ENCODE data around the gene DUS3L. TPM values are rescaled to one million over a fixed set of nuclear protein-coding genes. Genes with fewer than 3 reads are reported as not detected.

Gene DUS3L, protein sequence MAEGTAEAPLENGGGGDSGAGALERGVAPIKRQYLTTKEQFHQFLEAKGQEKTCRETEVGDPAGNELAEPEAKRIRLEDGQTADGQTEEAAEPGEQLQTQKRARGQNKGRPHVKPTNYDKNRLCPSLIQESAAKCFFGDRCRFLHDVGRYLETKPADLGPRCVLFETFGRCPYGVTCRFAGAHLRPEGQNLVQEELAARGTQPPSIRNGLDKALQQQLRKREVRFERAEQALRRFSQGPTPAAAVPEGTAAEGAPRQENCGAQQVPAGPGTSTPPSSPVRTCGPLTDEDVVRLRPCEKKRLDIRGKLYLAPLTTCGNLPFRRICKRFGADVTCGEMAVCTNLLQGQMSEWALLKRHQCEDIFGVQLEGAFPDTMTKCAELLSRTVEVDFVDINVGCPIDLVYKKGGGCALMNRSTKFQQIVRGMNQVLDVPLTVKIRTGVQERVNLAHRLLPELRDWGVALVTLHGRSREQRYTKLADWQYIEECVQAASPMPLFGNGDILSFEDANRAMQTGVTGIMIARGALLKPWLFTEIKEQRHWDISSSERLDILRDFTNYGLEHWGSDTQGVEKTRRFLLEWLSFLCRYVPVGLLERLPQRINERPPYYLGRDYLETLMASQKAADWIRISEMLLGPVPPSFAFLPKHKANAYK
- total RNA-seq (2014; rRNA removed; shearing (Covaris generic)) = 35.6 and 52.5 TPM in 2 replicates

DNA sequence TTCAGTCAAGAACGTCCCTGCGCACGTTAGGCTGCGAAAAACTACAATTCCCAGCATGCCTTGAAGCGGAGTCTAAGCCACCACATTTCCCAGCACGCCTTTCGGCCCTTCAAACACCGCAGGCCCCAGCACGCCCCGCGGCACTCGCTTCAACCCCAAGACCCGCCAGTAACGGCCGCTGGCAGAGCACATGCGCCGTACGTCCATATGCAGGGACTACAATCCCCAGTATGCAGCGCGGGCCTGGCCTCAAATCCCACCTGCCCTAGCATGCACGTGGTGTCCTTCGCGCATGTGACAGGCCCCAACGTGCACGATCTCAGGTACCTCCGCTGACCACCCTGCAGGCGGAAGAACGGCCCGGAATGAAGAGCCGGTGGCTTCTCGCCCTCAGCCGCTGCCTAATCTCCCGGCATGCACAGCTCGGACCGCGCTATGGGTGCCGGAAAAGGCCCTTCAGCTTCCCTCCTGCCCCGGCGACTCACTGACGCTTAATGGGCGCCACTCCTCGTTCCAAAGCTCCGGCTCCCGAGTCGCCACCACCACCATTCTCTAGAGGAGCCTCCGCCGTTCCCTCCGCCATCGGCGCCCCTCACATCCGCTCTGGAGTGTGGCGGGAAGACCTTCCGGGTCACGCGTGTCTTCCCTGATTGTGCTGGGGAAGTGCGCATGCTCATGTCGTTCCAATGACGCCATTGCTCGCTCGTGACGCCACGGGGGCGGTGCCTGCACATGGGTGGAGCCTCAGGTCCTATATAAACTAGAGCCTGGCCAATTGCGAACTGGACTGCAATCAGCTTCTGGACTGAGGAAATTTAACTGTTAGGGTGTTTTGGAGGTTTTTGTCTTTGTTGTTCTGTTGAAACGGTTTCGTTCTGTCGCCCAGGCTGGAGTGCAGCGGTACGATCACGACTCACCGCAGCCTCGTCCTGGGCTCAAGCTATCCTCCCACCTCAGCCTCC lies at the start of gene DUS3L:
TSS of gene DUS3L (minus strand) at position 605 of the 962 bp plus-strand sequence. CDS start at position 583, 22 bp downstream.
- peak within 1 kb of the TSS; percentile 87 for H3K27ac ChIP-seq
- H3K4me1 ChIP-seq (replicated peaks) = peaks cover 5% of the 10 kb centered on the region
- no peaks in the 10 kb centered on the region for H3K9me3 ChIP-seq (replicated peaks)
- peak within 1 kb of the TSS; percentile 62 for H3K4me3 ChIP-seq
- peak; percentile 96 to 98 for DNase-seq (ENCODE audit: low read depth in 1 of 2, low spot score in 2 of 2)
- H3K27me3 ChIP-seq (replicated peaks) = no peaks in the 10 kb centered on the region
- peaks cover 43% of the 10 kb centered on the region for H3K36me3 ChIP-seq

DNA sequence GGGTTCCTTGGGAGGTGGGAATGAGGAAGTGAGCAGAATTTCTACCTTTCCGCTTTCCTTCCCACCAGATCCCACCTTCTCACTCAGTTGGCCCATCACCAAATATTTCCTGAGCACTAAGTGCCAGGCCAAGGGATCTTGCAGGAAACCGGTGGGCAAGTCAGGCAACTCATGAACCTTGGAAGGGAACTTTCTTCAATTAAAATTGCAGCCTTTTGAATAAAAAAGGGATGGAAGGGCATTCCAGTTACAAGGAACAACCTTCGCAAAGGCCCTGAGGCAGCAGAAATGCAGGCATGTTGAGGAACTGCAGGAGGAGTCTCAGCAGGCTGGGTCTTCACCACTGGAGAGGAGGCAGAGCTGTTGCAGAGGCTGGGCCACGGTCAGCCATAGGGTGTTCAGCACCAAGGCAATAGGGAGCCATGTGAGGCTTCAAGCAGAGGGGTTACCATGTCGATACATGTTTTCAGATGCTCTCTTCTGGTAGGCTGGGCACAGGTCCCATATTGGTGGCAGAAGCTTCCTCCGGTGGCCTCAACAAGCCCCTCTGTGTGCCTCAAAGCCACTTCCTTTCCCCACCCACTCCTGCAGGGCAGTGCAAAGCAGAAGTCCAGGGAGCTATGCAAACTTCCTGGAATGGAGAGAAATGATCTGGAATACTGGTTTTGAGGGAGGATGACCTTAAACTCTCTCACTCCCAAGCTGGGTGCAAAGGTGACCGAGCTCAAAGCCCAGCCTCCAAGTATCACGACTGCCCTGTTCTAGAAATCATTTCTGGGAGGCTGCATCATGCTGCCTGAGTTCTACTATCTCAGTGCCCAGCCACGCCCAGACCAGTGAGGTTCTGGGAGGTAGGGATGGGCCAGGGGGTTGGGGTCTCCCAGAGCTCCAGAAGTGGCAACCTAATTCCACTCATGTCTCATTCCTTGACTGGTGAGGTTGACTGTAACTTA lies 48.4 kb upstream of the DUS3L start, which contains the start of gene FUT6:
TSS of gene FUT6 (minus strand) at position 638 of the 953 bp plus-strand sequence. CDS start 7,135 bp downstream, outside the sequence.
- H3K27ac ChIP-seq = no peak within 1 kb of the TSS
- H3K9me3 ChIP-seq (replicated peaks) = no peaks in the 10 kb centered on the region
- H3K4me3 ChIP-seq = no peak within 1 kb of the TSS
- no peaks in the 10 kb centered on the region for H3K4me1 ChIP-seq (replicated peaks)
- no peaks in the 10 kb centered on the region for H3K36me3 ChIP-seq
- no peak for DNase-seq (ENCODE audit: low read depth in 1 of 2, low spot score in 2 of 2)
- no peaks in the 10 kb centered on the region for H3K27me3 ChIP-seq (replicated peaks)

DNA sequence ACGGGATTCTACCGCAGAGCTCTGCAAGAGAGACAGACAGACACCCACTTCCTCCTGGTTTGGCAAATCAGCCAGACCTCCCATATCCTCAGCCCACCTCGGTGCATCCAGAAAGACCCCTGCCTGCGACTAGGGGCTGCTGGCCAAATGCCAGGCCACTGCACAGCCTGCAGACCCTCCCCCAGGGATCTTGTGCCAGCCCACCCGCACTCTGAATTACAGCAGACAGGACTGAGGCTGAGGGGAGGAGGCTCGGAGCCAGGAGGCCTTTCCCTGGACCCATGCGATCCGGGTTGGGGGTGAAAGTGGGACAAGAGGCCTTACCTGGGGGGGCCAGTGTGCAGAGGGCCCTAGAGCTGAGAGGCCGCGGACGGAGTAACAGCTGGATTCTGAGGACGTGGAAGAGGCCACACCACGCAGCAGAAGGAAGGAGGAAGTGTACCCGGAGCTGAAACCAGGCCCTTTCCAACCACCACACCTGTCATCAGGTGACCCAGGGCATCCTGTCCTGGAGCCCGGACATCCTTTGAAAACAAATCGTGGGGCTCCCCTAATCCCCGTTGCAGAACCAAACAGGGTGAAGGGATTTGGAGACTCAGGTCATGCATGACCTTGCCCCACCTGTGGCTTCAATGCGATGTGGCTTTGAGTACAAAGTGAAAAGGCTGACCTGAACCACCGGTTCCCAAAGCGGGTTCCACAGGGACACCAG lies 47.5 kb upstream of the DUS3L start:
- no peak for DNase-seq (ENCODE audit: low read depth in 1 of 2, low spot score in 2 of 2)
- no peaks in the 10 kb centered on the region for H3K4me1 ChIP-seq (replicated peaks)
- no peaks in the 10 kb centered on the region for H3K36me3 ChIP-seq

DNA sequence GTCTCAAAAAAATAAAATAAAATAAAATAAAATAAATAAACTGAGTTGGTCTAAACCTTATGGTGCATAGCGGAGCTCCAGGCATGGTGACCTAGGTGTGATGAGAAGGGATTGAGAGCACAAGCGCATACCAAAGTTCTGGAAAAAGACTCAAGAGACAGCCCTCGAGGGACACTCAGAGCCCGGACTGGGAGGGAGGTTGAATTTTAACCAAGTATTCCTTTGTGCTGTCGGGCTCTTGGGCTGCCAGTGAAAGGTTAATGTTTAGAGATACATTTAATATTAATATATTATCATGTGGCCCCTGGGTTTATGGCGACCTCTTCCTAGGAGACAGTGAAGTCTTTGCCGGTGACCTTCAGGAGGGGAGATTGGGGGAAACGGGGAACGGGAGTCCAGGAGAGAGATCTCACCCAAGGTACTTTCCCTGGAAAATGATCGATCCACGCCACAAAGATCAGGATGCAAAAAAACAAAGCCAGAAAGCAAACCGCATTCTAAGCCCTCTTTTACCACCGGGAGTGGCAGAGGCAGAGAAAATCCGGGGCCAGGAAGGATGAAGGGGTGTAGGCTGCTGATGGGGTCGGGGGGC lies 46.9 kb upstream of the DUS3L start:
- no peaks in the 10 kb centered on the region for H3K36me3 ChIP-seq
- DNase-seq (ENCODE audit: low read depth in 1 of 2, low spot score in 2 of 2) = no peak
- H3K4me1 ChIP-seq (replicated peaks) = no peaks in the 10 kb centered on the region
- H3K27me3 ChIP-seq (replicated peaks) = no peaks in the 10 kb centered on the region
- no peaks in the 10 kb centered on the region for H3K9me3 ChIP-seq (replicated peaks)
- no peak overlapping the region for H3K4me3 ChIP-seq
- H3K27ac ChIP-seq = no peak overlapping the region

More for the DNA sequence above, 47.5 kb upstream of the DUS3L start:
- H3K27ac ChIP-seq = no peak overlapping the region
- H3K27me3 ChIP-seq (replicated peaks) = no peaks in the 10 kb centered on the region
- H3K4me3 ChIP-seq = no peak overlapping the region
- no peaks in the 10 kb centered on the region for H3K9me3 ChIP-seq (replicated peaks)

DNA sequence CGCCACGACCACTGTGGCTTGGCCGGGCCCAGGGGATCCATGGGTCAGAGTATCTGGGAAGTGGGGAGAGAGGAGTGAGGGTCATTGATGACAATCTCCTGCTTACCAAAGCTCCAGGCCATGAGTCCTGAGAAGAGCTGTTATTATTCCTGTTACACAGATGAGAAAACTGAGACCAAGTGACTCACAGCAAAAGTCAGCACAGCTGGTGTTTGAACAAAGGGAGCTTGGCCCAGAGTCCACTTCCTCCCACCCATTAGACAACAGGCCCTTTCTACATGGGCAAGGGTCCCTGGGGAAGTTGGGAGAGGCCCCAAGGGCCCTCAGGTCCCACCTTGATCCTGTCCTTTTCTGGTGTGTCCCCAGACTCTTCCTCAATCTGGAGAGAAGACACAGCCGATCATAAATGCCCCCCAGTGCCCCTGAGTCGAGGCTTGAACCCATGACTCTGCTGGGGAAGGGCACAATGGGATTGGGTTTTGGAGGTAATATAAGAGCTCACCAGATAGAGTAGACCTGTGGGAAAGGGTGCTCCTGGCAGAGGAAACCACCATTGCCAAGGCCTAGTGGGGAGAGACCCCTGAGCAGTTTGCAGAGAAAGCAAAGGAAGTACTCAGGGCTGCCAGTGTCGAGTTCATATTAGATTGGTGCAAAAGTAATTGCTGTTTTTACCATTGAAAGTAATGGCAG lies 41.7 kb upstream of the DUS3L start:
- Histone ChIP-seq H3K4me3 (no peak overlapping the region), H3K36me3 (no peaks in the 10 kb centered on the region), H3K27ac (no peak overlapping the region), H3K4me1 (replicated peaks) (peaks cover 8% of the 10 kb centered on the region), H3K27me3 (replicated peaks) (no peaks in the 10 kb centered on the region), H3K9me3 (replicated peaks) (no peaks in the 10 kb centered on the region)
- no peak for DNase-seq (ENCODE audit: low read depth in 1 of 2, low spot score in 2 of 2)

DNA sequence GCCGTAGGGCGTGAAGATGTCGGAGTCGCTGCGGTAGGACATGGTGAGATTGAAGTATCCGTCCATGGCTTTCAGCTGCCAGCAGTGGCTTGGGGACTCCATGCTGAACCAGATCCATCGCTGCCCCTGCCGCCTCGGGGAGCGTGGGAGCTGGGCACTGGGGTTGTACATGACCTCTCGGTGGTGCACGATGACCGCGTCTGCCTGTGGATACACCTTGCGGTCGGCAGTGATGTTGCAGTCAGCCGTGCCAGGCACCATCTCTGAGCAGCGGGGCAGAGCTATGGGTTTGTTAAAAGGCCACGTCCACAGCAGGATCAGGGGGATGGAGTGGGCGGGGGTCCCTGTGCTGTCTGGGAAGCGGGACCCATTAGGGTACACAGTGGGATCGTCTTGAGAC lies 41.1 kb upstream of the DUS3L start:
- DNase-seq (ENCODE audit: low read depth in 1 of 2, low spot score in 2 of 2) = no peak
- no peaks in the 10 kb centered on the region for H3K27me3 ChIP-seq (replicated peaks)
- no peaks in the 10 kb centered on the region for H3K9me3 ChIP-seq (replicated peaks)

DNA sequence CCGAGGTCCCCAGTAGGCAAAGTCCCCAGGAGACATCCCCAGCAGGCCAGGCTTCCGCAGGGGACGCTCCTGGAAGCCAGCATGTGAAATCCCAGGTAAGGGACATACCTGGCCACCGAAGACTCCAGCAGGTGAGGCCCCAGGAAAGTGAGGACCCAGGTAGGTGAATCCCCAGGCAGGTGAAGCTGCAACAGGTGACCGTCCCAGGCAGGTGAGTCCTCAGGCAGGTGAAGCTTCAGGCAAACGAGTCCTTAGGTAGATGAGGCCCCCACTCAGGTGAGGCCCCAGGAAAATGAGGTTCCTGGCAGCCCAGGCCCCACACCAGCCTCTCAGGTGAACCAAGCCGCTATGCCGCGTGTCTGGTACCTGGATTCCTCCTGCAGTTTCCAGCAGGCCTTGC lies 40.2 kb upstream of the DUS3L start:
- H3K27me3 ChIP-seq (replicated peaks) = no peaks in the 10 kb centered on the region
- DNase-seq (ENCODE audit: low read depth in 1 of 2, low spot score in 2 of 2) = no peak

More for the DNA sequence above, 41.1 kb upstream of the DUS3L start:
- H3K36me3 ChIP-seq = no peaks in the 10 kb centered on the region
- no peak overlapping the region for H3K4me3 ChIP-seq
- H3K27ac ChIP-seq = no peak overlapping the region
- peaks cover 8% of the 10 kb centered on the region for H3K4me1 ChIP-seq (replicated peaks)

DNA sequence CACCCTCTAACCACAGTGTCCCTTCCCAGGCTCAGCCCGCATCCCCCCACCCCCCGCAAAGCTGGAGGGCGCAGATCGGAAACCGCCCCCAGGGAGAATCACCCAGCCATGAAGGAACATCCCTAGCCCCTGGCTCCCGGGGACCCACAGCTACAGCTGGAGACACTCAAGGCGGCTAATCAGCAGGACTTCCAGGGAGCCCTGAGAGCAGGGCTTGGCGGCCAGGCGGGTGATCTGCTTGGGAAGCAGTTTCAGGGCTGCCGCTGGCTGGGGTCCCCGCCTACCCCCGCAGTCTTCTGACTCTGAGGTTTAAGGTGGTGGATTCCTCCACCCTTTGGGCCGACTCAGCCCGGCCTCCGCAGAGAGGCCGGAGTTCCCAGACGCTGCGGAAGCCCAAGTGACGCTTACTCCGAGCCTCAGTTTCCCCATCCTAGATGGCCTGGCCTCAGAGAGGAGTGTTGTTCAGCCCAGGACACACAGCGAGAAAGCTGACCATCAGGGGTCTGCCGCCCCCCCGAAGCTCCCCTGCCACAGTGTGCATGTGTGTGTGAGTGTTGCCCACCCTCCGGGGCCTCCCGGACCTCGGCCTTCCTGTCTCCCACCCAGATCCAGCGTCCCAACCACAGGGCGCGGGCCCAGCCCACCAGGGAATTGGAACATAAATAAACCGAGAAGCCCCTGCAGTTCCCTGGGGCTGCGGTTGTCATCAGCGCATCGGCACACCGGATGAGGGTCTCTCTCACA lies 38.8 kb upstream of the DUS3L start:
- no peaks in the 10 kb centered on the region for H3K9me3 ChIP-seq (replicated peaks)
- H3K4me1 ChIP-seq (replicated peaks) = peaks cover 8% of the 10 kb centered on the region
- no peaks in the 10 kb centered on the region for H3K27me3 ChIP-seq (replicated peaks)
- DNase-seq (ENCODE audit: low read depth in 1 of 2, low spot score in 2 of 2) = no peak
- H3K36me3 ChIP-seq = no peaks in the 10 kb centered on the region
- no peak overlapping the region for H3K4me3 ChIP-seq
- H3K27ac ChIP-seq = no peak overlapping the region

More for the DNA sequence above, 40.2 kb upstream of the DUS3L start:
- Histone ChIP-seq H3K9me3 (replicated peaks) (no peaks in the 10 kb centered on the region), H3K4me1 (replicated peaks) (peaks cover 8% of the 10 kb centered on the region), H3K27ac (no peak overlapping the region), H3K36me3 (no peaks in the 10 kb centered on the region), H3K4me3 (no peak overlapping the region)

DNA sequence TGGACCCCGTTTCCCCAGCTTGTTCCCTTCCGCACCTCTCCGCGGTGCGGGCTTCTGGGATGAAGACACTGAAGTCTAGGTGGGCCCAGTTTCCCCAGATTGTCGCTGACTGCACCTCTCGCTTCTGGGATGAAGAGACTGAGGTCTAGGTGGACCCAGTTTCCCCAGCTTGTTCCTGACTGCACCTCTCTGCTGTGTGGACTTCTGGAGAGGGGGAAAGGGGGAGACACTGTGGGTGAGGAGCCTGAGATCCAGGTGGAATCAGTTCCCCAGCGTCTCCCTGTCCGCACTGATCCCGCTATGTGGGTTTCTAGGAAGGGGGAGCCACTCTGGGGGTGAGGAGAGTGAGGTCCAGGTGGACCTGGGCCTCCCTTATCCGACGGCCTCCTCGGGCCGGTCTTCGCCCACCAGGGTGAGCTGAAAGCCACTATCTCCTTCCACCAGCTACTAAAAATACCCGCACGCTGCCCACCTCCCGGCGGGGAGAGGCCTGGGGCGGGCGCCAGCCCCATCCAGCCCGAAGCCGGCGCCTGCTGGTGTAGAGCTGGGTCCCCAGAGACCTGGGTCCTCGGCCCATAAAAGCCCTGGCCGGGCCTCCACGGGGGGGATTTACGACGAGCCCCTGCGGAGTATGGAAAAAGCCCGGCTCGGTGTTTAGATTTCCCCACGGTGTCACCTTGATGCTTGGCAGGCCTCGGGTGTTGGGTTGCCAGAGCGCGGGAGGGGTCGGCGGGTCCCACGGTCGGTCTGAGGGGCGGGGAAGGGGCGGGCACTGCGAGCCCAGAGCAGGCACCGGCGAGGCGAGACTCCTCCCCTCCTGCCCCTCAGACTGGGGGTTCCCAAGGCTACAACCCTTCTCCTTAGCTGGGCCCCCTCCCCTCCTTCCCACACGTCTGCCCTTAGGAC lies 38.0 kb upstream of the DUS3L start:
- no peak for DNase-seq (ENCODE audit: low read depth in 1 of 2, low spot score in 2 of 2)
- Histone ChIP-seq H3K36me3 (no peaks in the 10 kb centered on the region), H3K4me1 (replicated peaks) (peaks cover 8% of the 10 kb centered on the region), H3K9me3 (replicated peaks) (no peaks in the 10 kb centered on the region), H3K27me3 (replicated peaks) (no peaks in the 10 kb centered on the region), H3K27ac (no peak overlapping the region), H3K4me3 (peak overlapping the region; percentile 38)

DNA sequence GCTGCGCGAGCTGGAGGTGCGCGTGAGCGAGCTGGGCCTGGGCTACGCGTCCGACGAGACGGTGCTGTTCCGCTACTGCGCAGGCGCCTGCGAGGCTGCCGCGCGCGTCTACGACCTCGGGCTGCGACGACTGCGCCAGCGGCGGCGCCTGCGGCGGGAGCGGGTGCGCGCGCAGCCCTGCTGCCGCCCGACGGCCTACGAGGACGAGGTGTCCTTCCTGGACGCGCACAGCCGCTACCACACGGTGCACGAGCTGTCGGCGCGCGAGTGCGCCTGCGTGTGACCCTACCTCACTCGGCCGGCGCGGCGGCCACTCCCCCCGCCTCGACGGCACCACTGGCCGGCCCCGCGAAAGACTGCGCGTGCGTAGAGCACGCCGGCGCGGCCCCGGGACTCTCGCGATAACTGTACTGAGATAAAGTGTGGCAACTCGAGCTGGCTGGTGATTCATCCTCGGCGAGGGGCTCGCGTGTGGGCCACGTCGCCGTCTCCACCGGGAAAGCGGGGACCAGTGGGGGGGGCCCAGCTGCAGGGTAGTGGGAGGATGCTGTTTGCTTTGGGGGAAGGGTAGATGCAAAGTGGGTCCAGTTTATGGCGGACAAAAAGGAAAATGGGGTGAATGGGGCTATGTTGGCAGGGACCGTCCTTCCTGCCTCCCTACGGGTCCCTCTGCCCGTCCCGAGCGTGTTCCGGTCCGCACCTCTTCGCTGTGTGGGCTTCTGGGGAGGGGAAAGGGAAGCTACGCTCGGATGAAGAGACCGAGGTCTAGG lies 37.1 kb upstream of the DUS3L start:
- peaks cover 8% of the 10 kb centered on the region for H3K4me1 ChIP-seq (replicated peaks)
- no peaks in the 10 kb centered on the region for H3K9me3 ChIP-seq (replicated peaks)
- H3K27ac ChIP-seq = no peak overlapping the region
- peak; percentile 74 to 78 for DNase-seq (ENCODE audit: low read depth in 1 of 2, low spot score in 2 of 2)
- H3K27me3 ChIP-seq (replicated peaks) = no peaks in the 10 kb centered on the region
- H3K4me3 ChIP-seq = peak overlapping the region; percentile 38
- no peaks in the 10 kb centered on the region for H3K36me3 ChIP-seq
